DMS114 treated with DMSO at 0.1 percent for 48 hours (cell line): Measurements from ENCODE around the gene NEK2.
"Not testable (repeated sequence)": the region's sequence is repeated elsewhere in the genome, so short reads cannot be mapped to it uniquely, and the experiment has no call there.

Source experiments
- DNase-seq: peaks from one replicate; lab custom pipeline; 2025; ENCODE audit not compliant: unreplicated experiment; lab: John Stamatoyannopoulos, UW

Gene NEK2

GRCh38 chr1:211634461-211634860, 41.0 kb downstream of the NEK2 start:
- no peak for DNase-seq

- no peak for DNase-seq
Measured at GRCh38 chr1:211633524-211633846, 41.9 kb downstream of the NEK2 start.

GRCh38 chr1:211632808-211633523, 42.5 kb downstream of the NEK2 start:
- DNase-seq: no peak

DNA sequence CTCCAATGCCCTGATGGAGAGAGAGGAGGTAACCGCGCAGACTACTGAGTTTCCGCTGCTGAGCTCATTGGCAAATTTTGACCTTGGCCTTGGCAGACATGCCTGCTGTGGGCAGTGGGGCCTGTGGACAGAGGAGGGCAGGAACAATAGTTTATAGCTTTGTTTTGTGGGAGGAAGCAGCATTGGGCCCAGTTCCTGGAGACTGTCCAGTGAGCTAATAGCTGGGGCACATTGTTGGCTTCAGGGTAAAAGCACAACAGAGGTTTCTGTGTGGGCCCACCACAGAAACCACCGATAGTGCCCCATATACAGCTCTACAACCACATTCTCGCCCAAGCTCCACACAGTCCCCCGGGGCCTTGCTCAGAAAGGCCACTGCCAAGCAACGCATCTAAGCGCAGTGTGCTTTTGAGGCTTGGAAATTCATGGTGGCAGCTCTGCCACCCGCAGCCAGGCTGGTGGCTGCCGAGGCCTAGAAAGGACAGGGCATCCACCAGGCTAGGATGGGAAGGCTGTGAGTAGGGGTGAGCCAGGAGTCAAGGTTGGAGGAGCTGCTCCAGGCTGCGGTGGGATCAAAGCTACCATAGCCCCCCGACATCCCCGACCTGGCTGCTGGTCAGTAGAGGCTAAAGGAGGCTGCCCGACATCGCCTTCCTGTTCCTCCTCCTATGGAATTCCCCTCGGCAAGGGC, 43.2 kb downstream of the NEK2 start:
- no peak for DNase-seq

GRCh38 chr1:211631168-211631567, 44.3 kb downstream of the NEK2 start:
- no peak for DNase-seq

- no peak for DNase-seq
Measured at GRCh38 chr1:211630236-211631081, 45.0 kb downstream of the NEK2 start.

- DNase-seq: no peak
Measured at GRCh38 chr1:211628417-211628816, 47.0 kb downstream of the NEK2 start.

DNA sequence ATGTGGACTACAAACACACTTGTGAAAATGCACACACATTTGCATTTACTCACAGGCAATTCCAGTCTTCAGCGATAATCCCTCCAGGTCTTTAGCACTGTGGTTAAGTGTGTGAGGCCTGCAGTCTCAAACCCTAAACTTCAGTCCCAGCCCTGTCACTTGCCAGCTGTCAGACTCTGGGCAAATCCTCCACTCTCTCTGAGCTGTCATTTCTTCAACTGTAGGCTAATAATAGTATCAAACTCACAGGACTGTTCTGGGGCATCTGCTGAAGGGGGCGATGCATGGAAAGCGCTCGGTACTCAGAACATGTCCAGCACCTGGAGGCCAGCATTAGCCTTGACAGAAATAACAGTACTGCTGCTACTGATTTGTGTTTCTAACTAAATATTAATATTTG, 48.2 kb downstream of the NEK2 start:
- no peak for DNase-seq

- DNase-seq: not testable (repeated sequence)
Measured at GRCh38 chr1:211625866-211626265, 49.6 kb downstream of the NEK2 start.

GRCh38 chr1:211625040-211625439, 50.4 kb downstream of the NEK2 start:
- no peak for DNase-seq

- no peak for DNase-seq
Measured at GRCh38 chr1:211623515-211623914, 51.9 kb downstream of the NEK2 start.

- no peak for DNase-seq
Measured at GRCh38 chr1:211621447-211622198, 53.8 kb downstream of the NEK2 start.

DNA sequence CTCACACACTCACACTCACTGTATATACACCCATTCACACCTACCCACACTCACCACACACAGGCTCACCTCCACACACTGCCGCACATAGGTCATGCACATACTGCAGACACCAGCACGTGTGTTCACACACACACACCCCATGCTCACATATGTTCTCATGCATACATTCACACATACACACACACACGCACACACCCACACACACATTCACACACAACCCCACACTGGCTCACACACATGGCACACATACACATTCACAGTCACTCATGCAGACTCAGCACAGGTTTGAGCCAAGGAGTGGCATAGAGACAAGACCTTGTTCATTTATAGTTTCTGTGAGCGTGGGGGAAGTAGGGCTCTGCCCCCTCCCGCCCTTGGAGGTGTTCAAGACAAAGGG, 55.3 kb downstream of the NEK2 start:
- DNase-seq: no peak

DNA sequence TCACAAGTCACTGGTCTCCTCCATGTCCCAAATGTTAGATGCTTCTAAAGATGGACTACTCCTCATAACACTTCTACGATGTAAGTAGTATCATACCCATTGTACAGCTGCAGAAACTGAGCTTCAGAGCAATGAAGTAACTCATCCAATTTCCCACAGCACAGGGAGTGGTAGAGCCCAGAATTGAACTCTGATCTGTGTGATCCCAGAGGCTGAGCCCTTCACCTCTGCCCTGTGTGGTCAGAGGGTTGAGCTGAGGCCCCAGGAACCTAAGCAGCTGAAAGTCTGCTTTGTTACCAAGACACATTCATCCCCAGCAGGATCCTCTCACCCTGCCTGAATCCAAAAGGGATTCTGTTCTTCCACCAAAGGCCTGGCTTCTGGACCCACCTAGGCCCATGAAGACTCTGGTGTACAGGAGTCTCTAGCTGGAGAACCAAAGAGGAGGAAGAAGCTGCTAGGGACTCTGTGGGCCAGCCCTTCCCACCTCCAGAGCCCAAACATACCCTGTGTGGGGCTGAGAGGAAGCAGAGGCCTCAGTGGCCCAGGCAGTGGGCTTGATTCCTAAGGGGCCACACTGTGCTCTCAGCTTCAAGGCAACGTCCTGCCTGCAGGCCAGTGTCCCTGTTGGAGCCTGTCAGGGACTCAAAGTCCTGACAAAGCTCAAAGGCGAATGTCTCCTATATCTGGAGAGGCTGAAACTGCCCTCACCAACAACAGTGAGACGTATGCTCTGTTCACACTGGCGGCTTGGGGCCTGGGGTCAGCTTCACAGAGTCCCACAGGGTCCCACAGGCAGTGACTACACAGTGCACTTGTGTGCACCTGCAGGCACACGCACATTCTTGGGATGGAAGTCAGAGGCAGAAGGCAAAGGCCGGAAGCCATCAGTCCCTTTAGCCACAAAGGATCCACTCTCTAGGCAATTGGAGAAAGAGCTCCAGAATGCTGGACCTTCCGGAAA, 56.1 kb downstream of the NEK2 start:
- DNase-seq: no peak

- no peak for DNase-seq
Measured at GRCh38 chr1:211616965-211617297, 58.5 kb downstream of the NEK2 start.

DNA sequence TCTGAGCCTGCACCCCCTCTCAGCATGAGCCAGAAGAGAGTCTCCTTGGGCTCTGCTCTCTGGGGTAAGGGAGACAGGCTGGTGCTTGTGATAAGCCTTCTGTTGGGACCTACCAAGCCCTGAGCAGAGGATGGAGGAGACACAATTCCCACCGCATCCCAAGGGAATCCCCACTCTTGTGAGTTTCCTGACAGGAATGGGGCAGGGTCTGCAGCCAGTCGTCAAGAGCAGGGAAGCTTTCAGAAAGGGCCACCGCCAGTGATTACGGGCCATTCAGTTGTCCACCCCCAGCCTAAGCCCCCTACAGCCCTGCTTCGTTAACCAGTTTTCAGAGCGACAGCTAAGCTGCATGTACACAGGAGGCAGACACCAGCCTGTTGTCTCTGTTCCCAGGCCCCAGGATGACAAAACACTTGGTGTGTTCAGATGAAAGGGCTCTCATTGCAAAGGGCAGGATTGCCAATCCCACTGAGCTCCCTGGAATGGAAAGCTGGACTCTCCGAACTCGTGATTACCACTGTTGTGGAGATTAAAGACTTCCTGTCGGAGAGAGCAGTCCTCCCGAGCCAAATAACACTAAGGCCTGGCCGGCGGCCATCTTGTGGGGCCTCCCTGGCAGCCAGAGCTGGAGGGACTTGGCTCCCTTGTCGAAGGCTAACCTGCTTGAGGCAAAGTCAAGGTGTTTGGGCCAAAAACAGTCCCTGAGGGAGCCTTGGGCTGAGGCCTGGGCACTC, 59.0 kb downstream of the NEK2 start:
- DNase-seq: no peak

DNA sequence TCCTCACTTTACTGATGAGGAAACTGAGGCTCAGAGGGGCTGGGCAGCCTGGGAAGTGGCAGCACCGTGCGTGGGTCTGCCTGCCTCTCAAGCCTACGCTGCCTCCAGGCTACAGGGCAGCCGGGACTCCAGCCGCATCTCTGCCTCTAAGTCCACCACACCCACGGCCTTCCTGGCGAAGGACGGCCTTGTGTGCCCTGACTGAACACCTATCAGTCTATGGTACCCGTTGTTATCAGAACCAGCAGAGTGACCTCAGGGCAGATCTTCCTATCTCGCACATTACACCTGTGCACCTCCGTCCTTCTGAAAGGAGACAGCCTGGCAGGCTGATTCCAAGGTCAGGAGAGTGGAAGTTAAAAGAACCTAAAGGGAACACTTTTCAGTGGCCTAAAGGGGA, 60.8 kb downstream of the NEK2 start:
- DNase-seq: no peak

DNA sequence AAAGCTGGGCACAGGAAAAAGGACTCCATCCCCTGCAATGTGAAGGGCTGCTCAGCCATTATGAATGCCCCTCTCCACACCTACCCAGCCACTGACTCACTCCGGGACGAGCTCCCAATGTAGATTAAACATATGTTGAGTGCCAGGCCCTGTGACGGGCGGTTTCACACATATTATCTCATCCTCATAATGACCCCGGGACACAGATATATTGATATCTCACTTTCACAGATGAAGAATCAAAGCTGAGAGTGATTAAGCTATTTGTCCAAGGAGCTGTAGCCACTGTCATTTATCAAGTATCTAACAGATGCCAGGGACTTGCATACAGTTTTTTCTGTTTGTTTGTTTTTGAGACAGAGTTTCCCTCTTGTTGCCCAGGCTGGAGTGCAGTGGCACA, 61.5 kb downstream of the NEK2 start:
- no peak for DNase-seq

- no peak for DNase-seq
Measured at GRCh38 chr1:211613108-211613947, 62.1 kb downstream of the NEK2 start.
